Adrenal gland (tissue), 12 donors: ENCODE results near the gene MAD1L1. TPM values are rescaled to one million over a fixed set of nuclear protein-coding genes. Genes with fewer than 3 reads are reported as not detected.

Experiments used
- DNase-seq, 7 donors: peaks; one replicate each; pipeline ENCODE4 v3.0.0-alpha.2; 2019 to 2020
- H3K27ac ChIP-seq, 5 donors: fragments of 200-600 bp; sonication (generic) in 4 of 5; 1 replicate in 3 of 5; 2 replicates in 2 of 5; pipeline versions ENCODE4 v1.5.1 to v1.8.0; 2016 to 2020; ENCODE audit warnings: mild to moderate bottlenecking in 1 of 5
- H3K27me3 ChIP-seq: fragments of 200-600 bp; 2 replicates; pipeline ENCODE4 v1.8.0; 2021
- H3K36me3 ChIP-seq, 2 donors: fragments of 200-600 bp; replicated peaks in 1 of 2; 1 replicate in 1 of 2; 2 replicates in 1 of 2; pipeline versions ENCODE4 v1.5.1 to v1.8.0; 2018 to 2022
- H3K4me1 ChIP-seq, 2 donors: fragments of 200-600 bp; replicated peaks in 1 of 2; 1 replicate in 1 of 2; 2 replicates in 1 of 2; pipeline versions ENCODE4 v1.5.1 to v1.8.0; 2018 to 2021
- H3K4me3 ChIP-seq, 4 donors: fragments of 200-600 bp; sonication (generic) in 3 of 4; one replicate each; pipeline ENCODE4 v1.5.1; 2016 to 2018
- H3K9me3 ChIP-seq, 3 donors: fragments of 200-600 bp; sonication (generic) in 1 of 3; replicated peaks in 1 of 3; 1 replicate in 2 of 3; 2 replicates in 1 of 3; pipeline versions ENCODE4 v1.5.1 to v1.8.0; 2016 to 2021
- CTCF ChIP-seq, 6 experiments: fragments of 450-650 bp in 4 of 6; fragments of 200-600 bp in 2 of 6; sonication (generic) in 1 of 6; IDR thresholded peaks; 1 replicate in 5 of 6; 2 replicates in 1 of 6; pipeline versions ENCODE4 v1.5.1 to v1.8.0; 2016 to 2021; ENCODE audit warnings: antibody characterized with exemption in 6 of 6, mild to moderate bottlenecking in 2 of 6, moderate library complexity in 1 of 6
- POLR2A ChIP-seq, 2 donors: fragments of 450-650 bp; IDR thresholded peaks; one replicate each; pipeline ENCODE4 v1.6.1; 2017; ENCODE audit warnings: antibody characterized with exemption in 2 of 2, mild to moderate bottlenecking in 2 of 2, moderate library complexity in 1 of 2
- WGBS, 4 donors: extraction: QIAGEN DNeasy Blood & Tissue Kit in 2 of 4; methylation state at CpG; one replicate each; pipeline versions ENCODE4 v1.1.5 to v1.1.7; 2013 to 2017; 5-methylcytosine and 5-hydroxymethylcytosine counted together
- intact Hi-C, 2 donors: fragments of 100-400 bp; cut with DNase I; formaldehyde crosslinking; loops; one replicate each; pipeline versions ENCODE4 v1.14.1 to v1.15.0; 2022 to 2023
- microRNA-seq, 3 donors: library from miRNA; unstranded; fragments of <30 nt; microRNA quantifications; one replicate each; pipeline ENCODE4, GENCODE V29; 2017 to 2020
- polyA plus RNA-seq, 3 donors: library from polyadenylated mRNA; stranded (reverse); fragments of 200-250 nt in 2 of 3; fragments of 350-450 nt in 1 of 3; fragmentation: Illumina TruSeq in 1 of 3; extraction: RNeasy Lipid Tissue Mini Kit (QIAGEN cat#74804) in 1 of 3; gene quantifications; one replicate each; pipeline ENCODE4 v1.2.3, GENCODE V29; 2013 to 2014
- small RNA-seq, 2 donors: library from RNA; depleted of rRNA; stranded (forward); fragments of <200 nt; gene quantifications; one replicate each; pipeline ENCODE3, GENCODE V24; 2016
- total RNA-seq, 9 donors: library from RNA; depleted of rRNA in 4 of 9; stranded (reverse); fragments of >200 nt in 4 of 9; fragments of 120-200 nt in 1 of 9; fragmentation: NEBNext Ultra II Directional in 1 of 9; extraction: Animal tissue kit (Norgen Biotek cat#: 25700) in 1 of 9; gene quantifications; one replicate each; pipeline versions ENCODE4 v1.1.0 to v1.2.4, GENCODE V29; 2013 to 2023
- donor health status: healthy with polysubstance abuse.
- donor health status: Bipolar disorder and iron deficiency.
- donor health status: DM: yes; HTN: yes; CAD: no.
- donor health status: DM: no; HTN: no; CAD: no.
- donor health status: DM: no; HTN: no; CAD: no.
- donor health status: DM: yes; HTN: yes; CAD: no.

MAD1L1 gene
- total and polyA plus RNA-seq, 12 donors: 6.7 to 87.7 (median 28.9) TPM

DNA sequence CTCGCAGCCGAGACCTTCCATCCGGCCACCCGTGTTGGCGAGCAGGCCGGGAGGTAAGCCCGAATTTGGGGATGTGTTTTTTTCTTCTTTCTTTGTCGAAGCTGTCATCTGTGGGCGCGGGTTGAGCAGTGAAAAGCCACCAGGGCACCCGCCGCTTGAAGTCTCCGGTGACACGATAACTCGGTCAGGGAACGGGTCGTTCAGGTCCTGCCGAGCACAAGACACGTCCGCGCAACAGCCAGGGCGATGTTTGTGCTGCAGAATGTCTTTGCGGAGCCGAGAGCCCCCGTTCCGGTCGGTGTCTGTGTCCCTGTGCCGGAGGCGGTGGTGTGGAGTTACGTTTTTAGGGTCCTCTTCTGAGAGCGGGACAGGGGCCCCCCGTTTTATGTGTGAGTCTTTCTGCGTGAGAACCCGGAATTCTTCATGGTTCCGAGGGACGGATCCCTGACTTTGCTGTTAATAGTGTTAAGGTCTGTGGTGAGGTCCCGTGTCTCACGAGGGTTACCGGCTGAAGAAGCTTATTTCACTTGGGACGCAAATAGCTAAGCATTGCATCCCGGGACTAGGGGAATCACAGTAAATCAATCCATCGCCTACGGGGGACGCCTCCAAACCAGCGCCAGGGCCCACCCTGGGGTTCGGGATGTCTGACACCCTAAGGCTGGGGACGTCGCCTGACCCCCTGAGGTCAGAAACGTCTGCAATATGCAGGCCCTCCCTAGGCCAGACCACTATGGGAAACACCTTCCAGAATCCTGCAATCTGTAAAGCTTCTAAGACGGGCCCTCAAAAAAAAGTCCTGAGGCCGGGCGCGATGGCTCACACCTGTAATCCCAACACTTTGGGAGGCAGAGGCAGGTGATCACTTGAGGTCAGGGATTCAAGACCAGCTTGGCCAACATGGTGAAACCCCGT lies 463.2 kb downstream of the MAD1L1 start:
- TF ChIP-seq CTCF (IDR thresholded peaks at IDR 0.05): no peak
- no peak for TF ChIP-seq POLR2A (IDR thresholded peaks at IDR 0.05)
- H3K36me3 ChIP-seq: no peaks in the 10 kb centered on the region
- intact Hi-C loops: no loop called here
- H3K4me3 ChIP-seq: no peak overlapping the region
- no peak for DNase-seq
- H3K9me3 ChIP-seq: no peaks in the 10 kb centered on the region
- H3K4me1 ChIP-seq: no peaks in the 10 kb centered on the region
- H3K27ac ChIP-seq: no peak overlapping the region
- WGBS, 4 donors: 92 to 94% (median 93%) methylated on average over 46 to 54 of the region's 54 CpGs
- no peaks in the 10 kb centered on the region for H3K27me3 ChIP-seq

DNA sequence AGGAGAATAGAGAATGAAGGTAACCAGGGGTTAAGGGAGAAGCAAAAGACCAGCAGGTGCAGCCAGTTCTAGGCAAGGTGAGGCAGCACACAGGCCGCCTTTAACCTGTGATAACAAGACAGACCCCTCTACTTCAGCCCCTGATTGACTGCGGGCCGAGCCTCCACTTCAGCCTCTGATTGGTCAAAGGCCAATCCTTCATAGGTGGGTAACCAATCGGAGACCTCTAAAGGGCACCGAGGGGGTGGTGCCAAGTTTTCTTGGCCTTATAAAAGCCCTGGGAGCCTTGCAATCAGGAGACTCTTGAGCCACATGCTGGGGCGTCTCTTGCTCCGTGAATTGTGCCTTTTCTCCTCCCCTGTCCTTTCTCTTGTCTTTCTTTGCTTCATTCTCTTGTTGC lies 463.9 kb downstream of the MAD1L1 start:
- 85 to 92% (median 89%) methylated on average over 5 to 7 of the region's 7 CpGs for WGBS, 4 donors

GRCh38 chr7:1767524-1767923 lies 465.2 kb downstream of the MAD1L1 start:
- Histone ChIP-seq H3K9me3 (no peaks in the 10 kb centered on the region), H3K4me1 (no peaks in the 10 kb centered on the region), H3K4me3 (no peak overlapping the region), H3K36me3 (no peaks in the 10 kb centered on the region), H3K27me3 (no peaks in the 10 kb centered on the region), H3K27ac (no peak overlapping the region)
- 59 to 71% (median 64%) methylated on average over 8 to 10 of the region's 10 CpGs for WGBS, 4 donors
- DNase-seq: no peak
- intact Hi-C loops: no loop called here
- TF ChIP-seq POLR2A (IDR thresholded peaks at IDR 0.05) (no peak), CTCF (IDR thresholded peaks at IDR 0.05) (no peak)

More for the DNA sequence above, 463.9 kb downstream of the MAD1L1 start:
- DNase-seq: no peak
- Histone ChIP-seq H3K27ac (no peak overlapping the region), H3K4me3 (no peak overlapping the region), H3K4me1 (no peaks in the 10 kb centered on the region), H3K27me3 (no peaks in the 10 kb centered on the region), H3K36me3 (no peaks in the 10 kb centered on the region), H3K9me3 (no peaks in the 10 kb centered on the region)
- TF ChIP-seq POLR2A (IDR thresholded peaks at IDR 0.05): no peak
- no peak for TF ChIP-seq CTCF (IDR thresholded peaks at IDR 0.05)
- intact Hi-C loops: no loop called here

Small RNA genes lying within 50 kb of the gene (microRNA-seq; reads per million reads assigned to microRNA genes)
- 0 to 0.45 (median 0) reads per million in 3 donors for gene MIR4655
- gene MIR6836: 0.38 to 1.1 (median 0.89) reads per million in 3 donors

Small RNA genes lying within 50 kb of the gene (small RNA-seq; reads per million reads assigned to genes)
- gene MIR4655: 0 reads per million in 2 donors

Other genes with a start within 250 kb of the MAD1L1 start
- 10 to 100 TPM; 16.8 to 36.7 (median 25.9) TPM for gene MRM2, start 9.3 kb upstream of the MAD1L1 start, total RNA-seq
- 10 to 100 TPM; 17.4 to 36.4 (median 20.3) TPM for gene MRM2, start 9.3 kb upstream of the MAD1L1 start, polyA plus RNA-seq
- gene NUDT1, start 9.3 kb upstream of the MAD1L1 start, total RNA-seq: 10 to 100 TPM in 3 of 9 donors, 1 to 10 TPM in 6; 3.8 to 13.3 (median 8.6) TPM
- 10 to 100 TPM in 1 of 3 donors, 1 to 10 TPM in 2; 2.5 to 17.3 (median 8.7) TPM for gene NUDT1, start 9.3 kb upstream of the MAD1L1 start, polyA plus RNA-seq
- gene SNX8, start 81.5 kb upstream of the MAD1L1 start, total RNA-seq: 10 to 100 TPM in 7 of 9 donors, 1 to 10 TPM in 2; 5.3 to 40.5 (median 25.5) TPM
- gene SNX8, start 81.5 kb upstream of the MAD1L1 start, polyA plus RNA-seq: 10 to 100 TPM; 13.5 to 39.0 (median 37.2) TPM
- gene EIF3B, start 121.9 kb upstream of the MAD1L1 start, total RNA-seq: 100 to 1,000 TPM in 7 of 9 donors, 10 to 100 TPM in 2; 81.4 to 149 (median 110) TPM
- 100 to 1,000 TPM; 107 to 183 (median 107) TPM for gene EIF3B, start 121.9 kb upstream of the MAD1L1 start, polyA plus RNA-seq
- 10 to 100 TPM in 8 of 9 donors, 1 to 10 TPM in 1; 4.3 to 31.2 (median 21.4) TPM for gene CHST12, start 170.7 kb upstream of the MAD1L1 start, total RNA-seq
- gene CHST12, start 170.7 kb upstream of the MAD1L1 start, polyA plus RNA-seq: 10 to 100 TPM in 2 of 3 donors, 1 to 10 TPM in 1; 2.5 to 22.3 (median 17.5) TPM
- gene GRIFIN, start 243.5 kb upstream of the MAD1L1 start, total RNA-seq: not detected
- not detected for gene GRIFIN, start 243.5 kb upstream of the MAD1L1 start, polyA plus RNA-seq